ENCODE data around the gene TMEM203.

DNA sequence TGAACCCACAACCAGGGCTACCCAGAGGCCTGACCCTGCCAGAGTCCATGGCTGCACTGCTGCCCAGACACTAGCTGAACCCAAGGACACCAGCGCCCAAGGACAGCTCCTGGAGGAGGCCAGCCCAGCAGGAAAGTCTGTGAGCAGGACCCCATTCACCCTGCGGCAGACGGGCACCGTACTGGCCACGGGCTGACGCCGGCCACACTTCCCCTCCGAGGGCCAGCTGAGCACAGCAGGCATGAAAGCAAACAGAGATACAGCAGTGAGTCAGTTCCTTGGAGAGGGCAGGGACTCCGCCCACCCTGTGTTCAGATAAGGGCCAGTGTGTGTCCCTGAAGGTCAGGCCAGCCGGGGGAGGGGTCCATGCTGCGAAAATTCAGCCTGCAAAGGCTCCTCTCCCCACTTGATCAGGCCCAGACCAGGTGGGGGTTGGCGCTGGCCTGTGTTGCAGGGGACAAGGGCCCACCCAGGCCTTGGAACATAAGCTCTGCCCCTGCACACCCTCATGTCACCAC, 13.4 kb upstream of the TMEM203 start:
- TF ChIP-seq SIN3A (IDR thresholded peaks at IDR 0.05; ENCODE audit: borderline replicate concordance, low read depth, low read length): no peak
- TF ChIP-seq CTCF (IDR thresholded peaks at IDR 0.05): no peak
- TF ChIP-seq GABPA (IDR thresholded peaks at IDR 0.05; ENCODE audit: low read depth): no peak
- TF ChIP-seq, protein P1, sequence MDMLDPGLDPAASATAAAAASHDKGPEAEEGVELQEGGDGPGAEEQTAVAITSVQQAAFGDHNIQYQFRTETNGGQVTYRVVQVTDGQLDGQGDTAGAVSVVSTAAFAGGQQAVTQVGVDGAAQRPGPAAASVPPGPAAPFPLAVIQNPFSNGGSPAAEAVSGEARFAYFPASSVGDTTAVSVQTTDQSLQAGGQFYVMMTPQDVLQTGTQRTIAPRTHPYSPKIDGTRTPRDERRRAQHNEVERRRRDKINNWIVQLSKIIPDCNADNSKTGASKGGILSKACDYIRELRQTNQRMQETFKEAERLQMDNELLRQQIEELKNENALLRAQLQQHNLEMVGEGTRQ (IDR thresholded peaks at IDR 0.05; ENCODE audit: borderline replicate concordance, low read depth, low read length): no peak
- peak; percentile 32; the same call in 1 of the 2 replicates for TF ChIP-seq POLR2AphosphoS5 (IDR thresholded peaks at IDR 0.05; ENCODE audit: low read depth, low read length)
- TF ChIP-seq FOXJ3 (CRISPR knock-in tag; IDR thresholded peaks at IDR 0.05): no peak
- TF ChIP-seq EP300 (IDR thresholded peaks at IDR 0.05; ENCODE audit: borderline replicate concordance in 1 of 2, low read depth in 1 of 2, low read length in 1 of 2): no peak
- TF ChIP-seq MAX (IDR thresholded peaks at IDR 0.05; ENCODE audit: low read depth): no peak
- TF ChIP-seq FOSL2 (IDR thresholded peaks at IDR 0.05; ENCODE audit: borderline replicate concordance, low read depth): no peak
- no peak for TF ChIP-seq RFX5 (IDR thresholded peaks at IDR 0.05; ENCODE audit: low read length)
